NT2/D1 (cell line): ENCODE measurements around the gene CNGB1.

Experiments used
- SUZ12 ChIP-seq: IDR thresholded peaks from 2 replicates; pipeline ENCODE4 v1.6.1; 2011; ENCODE audit not compliant: insufficient read length, insufficient read depth; ENCODE audit errors: extremely low read depth
- YY1 ChIP-seq: IDR thresholded peaks from 2 replicates; pipeline ENCODE4 v1.6.1; 2011; ENCODE audit not compliant: insufficient read length, insufficient read depth

- TF ChIP-seq YY1 (no peak), SUZ12 (no peak)
Observed at GRCh38 chr16:58001781-58002415, 31.0 kb upstream of the CNGB1 start.
